Hepatocyte (in vitro differentiated cells): Measurements from ENCODE around the gene TRIP10.

Experiments used
- EZH2 ChIP-seq: fragments of 200-600 bp; sonication (generic); IDR thresholded peaks from 2 replicates; pipeline ENCODE4 v1.6.1; 2016; ENCODE audit warnings: antibody characterized with exemption, mild to moderate bottlenecking, borderline replicate concordance
- EZH2phosphoT487 ChIP-seq: fragments of 200-600 bp; sonication (generic); IDR thresholded peaks from one replicate; pipeline ENCODE4 v1.6.1; 2018; ENCODE audit warnings: antibody characterized with exemption, mild to moderate bottlenecking, low read depth, moderate library complexity; ENCODE audit not compliant: unreplicated experiment, severe bottlenecking
- TF ChIP-seq, protein P1 (sequence below): fragments of 200-600 bp; sonication (generic); IDR thresholded peaks from 2 replicates; pipeline ENCODE4 v1.5.1; 2016; ENCODE audit warnings: antibody characterized with exemption, mild to moderate bottlenecking; ENCODE audit not compliant: poor library complexity

- TF ChIP-seq, protein P1, sequence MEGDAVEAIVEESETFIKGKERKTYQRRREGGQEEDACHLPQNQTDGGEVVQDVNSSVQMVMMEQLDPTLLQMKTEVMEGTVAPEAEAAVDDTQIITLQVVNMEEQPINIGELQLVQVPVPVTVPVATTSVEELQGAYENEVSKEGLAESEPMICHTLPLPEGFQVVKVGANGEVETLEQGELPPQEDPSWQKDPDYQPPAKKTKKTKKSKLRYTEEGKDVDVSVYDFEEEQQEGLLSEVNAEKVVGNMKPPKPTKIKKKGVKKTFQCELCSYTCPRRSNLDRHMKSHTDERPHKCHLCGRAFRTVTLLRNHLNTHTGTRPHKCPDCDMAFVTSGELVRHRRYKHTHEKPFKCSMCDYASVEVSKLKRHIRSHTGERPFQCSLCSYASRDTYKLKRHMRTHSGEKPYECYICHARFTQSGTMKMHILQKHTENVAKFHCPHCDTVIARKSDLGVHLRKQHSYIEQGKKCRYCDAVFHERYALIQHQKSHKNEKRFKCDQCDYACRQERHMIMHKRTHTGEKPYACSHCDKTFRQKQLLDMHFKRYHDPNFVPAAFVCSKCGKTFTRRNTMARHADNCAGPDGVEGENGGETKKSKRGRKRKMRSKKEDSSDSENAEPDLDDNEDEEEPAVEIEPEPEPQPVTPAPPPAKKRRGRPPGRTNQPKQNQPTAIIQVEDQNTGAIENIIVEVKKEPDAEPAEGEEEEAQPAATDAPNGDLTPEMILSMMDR = no peak
- no peak for TF ChIP-seq EZH2
- no peak for TF ChIP-seq EZH2phosphoT487
These were observed 33.9 kb downstream of the TRIP10 start for GRCh38 chr19:6773323-6773931.
